ENCODE results near the gene HS2ST1.
A peak's percentile ranks its signal among the peaks of the same experiment; 100 is the strongest.

- no peak for TF ChIP-seq EZH2 (IDR thresholded peaks at IDR 0.05)
- TF ChIP-seq CTCF (IDR thresholded peaks at IDR 0.05 in 2 of 3, conservative IDR thresholded peaks at IDR 0.05 in 1 of 3; ENCODE audit: borderline replicate concordance in 1 of 3, insufficient read depth in 1 of 3, low read depth in 2 of 3, low read length in 2 of 3): no peak
- no peak for TF ChIP-seq RAD21 (IDR thresholded peaks at IDR 0.05; ENCODE audit: low read depth)
- TF ChIP-seq POLR2AphosphoS5 (IDR thresholded peaks at IDR 0.05; ENCODE audit: low read depth, low read length): no peak
- no peak for TF ChIP-seq SP1 (IDR thresholded peaks at IDR 0.05; ENCODE audit: low read depth)
- no peak for TF ChIP-seq POLR2A (IDR thresholded peaks at IDR 0.05; ENCODE audit: borderline replicate concordance, extremely low read depth, insufficient read depth, insufficient read length)
- TF ChIP-seq YY1 (IDR thresholded peaks at IDR 0.05; ENCODE audit: extremely low read depth, insufficient replicate concordance, low read depth, low read length): no peak
- no peak for TF ChIP-seq REST (IDR thresholded peaks at IDR 0.05; ENCODE audit: low read depth)
- TF ChIP-seq MAX (IDR thresholded peaks at IDR 0.05): peak; percentile 23; the same call in 1 of the 2 replicates
- no peak for TF ChIP-seq SIN3A (IDR thresholded peaks at IDR 0.05; ENCODE audit: low read depth)
- TF ChIP-seq FOSL1 (IDR thresholded peaks at IDR 0.05; ENCODE audit: low read depth): no peak
- no peak for TF ChIP-seq ZNF274 (IDR thresholded peaks at IDR 0.05; ENCODE audit: low read depth, low read length)
These were observed 988 bp upstream of the HS2ST1 start for GRCh38 chr1:86913399-86913895.

Measured in HCT116 (cell line).